ENCODE results near the gene GPRC5C. TPM values are rescaled to one million over a fixed set of nuclear protein-coding genes. Genes with fewer than 3 reads are reported as not detected.

The GPRC5C gene
- total and polyA plus RNA-seq, 2 of the 8 experiments (the other 6 are each of a cell fraction or from before 2014, with no cell fraction given) = 18.3 to 55.8 TPM

DNA sequence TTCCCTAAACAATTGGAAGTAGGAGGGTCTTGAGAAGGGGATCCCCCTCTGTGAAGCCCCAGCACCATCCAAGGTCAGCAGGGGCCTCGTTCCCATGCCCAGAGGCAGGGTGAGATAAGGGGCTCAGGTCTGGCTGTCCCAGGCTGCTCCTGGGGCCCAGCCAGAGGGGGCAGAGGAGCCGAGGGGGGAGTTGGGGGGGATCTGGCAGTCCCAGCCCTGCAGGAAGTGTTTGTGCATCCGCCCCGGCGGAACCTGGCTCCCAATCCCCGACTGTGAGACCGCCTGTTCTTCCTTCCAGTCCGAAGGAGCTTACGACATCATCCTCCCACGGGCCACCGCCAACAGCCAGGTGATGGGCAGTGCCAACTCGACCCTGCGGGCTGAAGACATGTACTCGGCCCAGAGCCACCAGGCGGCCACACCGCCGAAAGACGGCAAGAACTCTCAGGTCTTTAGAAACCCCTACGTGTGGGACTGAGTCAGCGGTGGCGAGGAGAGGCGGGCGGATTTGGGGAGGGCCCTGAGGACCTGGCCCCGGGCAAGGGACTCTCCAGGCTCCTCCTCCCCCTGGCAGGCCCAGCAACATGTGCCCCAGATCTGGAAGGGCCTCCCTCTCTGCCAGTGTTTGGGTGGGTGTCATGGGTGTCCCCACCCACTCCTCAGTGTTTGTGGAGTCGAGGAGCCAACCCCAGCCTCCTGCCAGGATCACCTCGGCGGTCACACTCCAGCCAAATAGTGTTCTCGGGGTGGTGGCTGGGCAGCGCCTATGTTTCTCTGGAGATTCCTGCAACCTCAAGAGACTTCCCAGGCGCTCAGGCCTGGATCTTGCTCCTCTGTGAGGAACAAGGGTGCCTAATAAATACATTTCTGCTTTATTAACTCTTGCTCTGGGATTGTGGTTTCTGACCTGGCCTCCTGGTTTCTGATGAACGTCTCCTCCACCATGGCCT is 14.9 kb downstream of the GPRC5C start (continued):
- no peak for TF ChIP-seq GABPA (IDR thresholded peaks at IDR 0.05; ENCODE audit: borderline replicate concordance, insufficient read depth, low read length)
- TF ChIP-seq RNF2 (IDR thresholded peaks at IDR 0.05; ENCODE audit: borderline replicate concordance, low read depth, low read length, missing control alignments, poor library complexity, severe bottlenecking) = no peak
- TF ChIP-seq, protein P1, sequence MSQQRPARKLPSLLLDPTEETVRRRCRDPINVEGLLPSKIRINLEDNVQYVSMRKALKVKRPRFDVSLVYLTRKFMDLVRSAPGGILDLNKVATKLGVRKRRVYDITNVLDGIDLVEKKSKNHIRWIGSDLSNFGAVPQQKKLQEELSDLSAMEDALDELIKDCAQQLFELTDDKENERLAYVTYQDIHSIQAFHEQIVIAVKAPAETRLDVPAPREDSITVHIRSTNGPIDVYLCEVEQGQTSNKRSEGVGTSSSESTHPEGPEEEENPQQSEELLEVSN (IDR thresholded peaks at IDR 0.05) = no peak
- no peak for TF ChIP-seq ASH2L (IDR thresholded peaks at IDR 0.05; ENCODE audit: low read length)
